Measurements from ENCODE around the gene BTN3A1.
"Not testable (repeated sequence)": the region's sequence is repeated elsewhere in the genome, so short reads cannot be mapped to it uniquely, and the experiment has no call there.

BTN3A1 gene

GRCh38 chr6:26412954-26413353 lies 10.9 kb downstream of the BTN3A1 start:
- DNase-seq (ENCODE audit: low spot score) (no peak), FAIRE-seq (no peak)

- no peak for FAIRE-seq
- no peak for DNase-seq (ENCODE audit: low spot score)
Measured at GRCh38 chr6:26414281-26414680, 12.2 kb downstream of the BTN3A1 start.

DNA sequence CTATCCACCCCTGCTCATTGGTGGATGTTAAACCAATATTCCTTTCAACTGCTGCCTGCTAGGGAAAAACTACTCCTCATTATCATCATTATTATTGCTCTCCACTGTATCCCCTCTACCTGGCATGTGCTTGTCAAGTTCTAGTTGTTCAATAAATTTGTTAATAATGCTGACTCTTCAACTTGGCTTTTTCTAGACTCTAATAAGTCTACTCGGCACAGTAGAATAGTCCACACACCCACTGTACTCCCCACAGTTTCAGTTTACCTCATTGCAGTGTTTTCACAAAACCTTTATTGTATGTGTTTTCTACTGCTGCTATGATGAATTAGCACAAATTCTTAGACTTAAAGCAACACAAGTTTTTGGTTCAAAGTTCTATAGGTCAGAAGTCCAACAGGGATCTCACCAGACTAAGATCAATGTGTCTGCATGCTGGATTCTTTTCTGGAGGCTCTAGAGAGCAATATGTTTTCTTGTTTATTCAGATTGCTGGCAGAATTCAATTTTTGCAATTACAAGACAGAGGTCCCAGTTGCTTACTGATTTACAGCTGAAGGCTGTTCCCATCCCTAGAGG lies 13.1 kb downstream of the BTN3A1 start:
- no peak for FAIRE-seq
- DNase-seq (ENCODE audit: low spot score): no peak

DNA sequence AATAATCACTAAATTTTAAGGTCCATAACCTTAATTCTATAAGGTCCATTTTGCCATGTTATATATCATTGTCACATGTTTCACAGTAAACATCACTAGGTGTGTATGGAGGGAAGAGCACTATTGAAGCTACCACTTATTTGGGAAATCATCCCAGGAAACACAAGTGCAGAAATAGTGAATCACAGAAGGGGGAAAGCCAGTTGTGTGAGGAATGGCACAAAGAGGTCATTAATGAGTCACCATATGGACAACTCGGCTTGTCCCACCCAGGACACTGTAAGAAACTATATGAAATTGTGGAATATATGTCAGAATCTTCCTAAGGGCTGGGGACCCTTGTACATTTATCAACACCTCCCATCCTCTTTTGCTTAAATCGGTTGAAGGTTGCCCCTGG lies 13.7 kb downstream of the BTN3A1 start:
- no peak for DNase-seq (ENCODE audit: low spot score)
- FAIRE-seq: no peak

- FAIRE-seq (no peak), DNase-seq (ENCODE audit: low spot score) (no peak)
Measured at GRCh38 chr6:26416288-26416687, 14.2 kb downstream of the BTN3A1 start.

GRCh38 chr6:26418077-26418476 lies 16.0 kb downstream of the BTN3A1 start:
- not testable (repeated sequence) for DNase-seq (ENCODE audit: low spot score); FAIRE-seq

DNA sequence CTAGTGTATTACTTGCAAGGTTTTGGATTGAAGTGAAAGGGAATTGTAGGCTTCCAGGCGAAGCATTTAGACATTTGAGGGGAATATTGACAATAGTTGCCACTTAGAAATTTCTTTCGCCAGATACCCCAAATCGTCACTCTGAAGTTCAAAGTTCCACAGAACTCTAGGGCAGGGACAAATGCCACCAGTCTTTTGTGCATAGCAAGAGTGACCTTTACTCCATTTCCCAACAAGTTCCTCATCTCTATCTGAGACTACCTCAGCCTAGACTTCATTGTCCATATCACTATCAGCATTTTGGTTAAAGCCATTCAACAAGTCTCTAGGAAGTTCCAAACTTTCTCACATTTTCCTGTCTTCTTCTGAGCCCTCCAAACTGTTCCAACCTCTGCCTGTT lies 16.7 kb downstream of the BTN3A1 start:
- FAIRE-seq; DNase-seq (ENCODE audit: low spot score): not testable (repeated sequence)

DNA sequence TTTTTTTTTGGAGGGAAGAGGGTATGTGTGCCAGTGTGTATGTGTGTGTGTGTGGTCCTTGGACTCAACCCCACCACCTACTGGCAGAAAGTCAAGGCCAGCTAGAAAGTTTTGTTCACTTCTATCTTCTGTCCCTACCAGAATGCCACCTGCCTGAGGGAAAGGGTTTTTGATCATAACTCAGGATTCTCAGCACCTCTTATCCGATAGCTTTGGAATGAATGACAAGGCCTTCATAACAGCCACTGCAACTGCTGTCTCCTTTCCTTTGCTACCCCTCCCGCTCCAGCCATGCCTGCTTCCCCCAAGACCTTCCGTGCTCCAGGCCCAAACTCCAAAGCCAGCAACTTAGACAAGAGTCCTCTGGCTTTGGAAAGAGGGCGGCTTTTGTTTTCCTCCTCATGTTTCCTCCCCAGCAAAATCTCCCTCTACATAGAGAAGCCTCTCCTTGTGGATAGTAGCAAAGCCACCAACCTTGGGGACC lies 18.7 kb downstream of the BTN3A1 start:
- peak; percentile 5 for DNase-seq (ENCODE audit: low spot score)
- FAIRE-seq: no peak

- DNase-seq (ENCODE audit: low spot score): peak; percentile 79
- peak; percentile 88 for FAIRE-seq
Measured at GRCh38 chr6:26421259-26422144, 19.4 kb downstream of the BTN3A1 start.

- FAIRE-seq (no peak), DNase-seq (ENCODE audit: low spot score) (no peak)
Measured at GRCh38 chr6:26422329-26422728, 20.3 kb downstream of the BTN3A1 start.

GRCh38 chr6:26426691-26427450 lies 24.8 kb downstream of the BTN3A1 start:
- peak; percentile 34 for DNase-seq (ENCODE audit: low spot score)
- FAIRE-seq: no peak

DNA sequence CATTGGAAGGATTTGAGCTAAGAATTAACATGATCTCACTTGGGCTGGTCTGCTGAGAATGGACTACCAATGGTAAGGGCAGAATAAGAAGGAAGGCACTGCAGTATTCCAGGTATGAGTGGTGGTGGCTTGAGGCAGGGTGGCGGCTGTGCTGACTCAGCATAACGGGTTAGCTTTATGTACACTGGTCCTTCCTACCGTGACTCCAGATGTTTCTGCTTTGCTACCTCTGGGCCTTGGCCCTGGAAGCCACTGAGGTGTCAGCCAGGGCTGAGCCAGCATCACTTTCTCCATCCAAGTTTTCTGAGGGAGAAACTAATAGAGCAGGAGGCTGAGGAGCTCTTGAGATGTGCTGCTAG lies 25.4 kb downstream of the BTN3A1 start:
- FAIRE-seq: no peak
- DNase-seq (ENCODE audit: low spot score): no peak

GRCh38 chr6:26428206-26428605 lies 26.1 kb downstream of the BTN3A1 start:
- FAIRE-seq (no peak), DNase-seq (ENCODE audit: low spot score) (no peak)

GRCh38 chr6:26430787-26431186 lies 28.7 kb downstream of the BTN3A1 start:
- FAIRE-seq (no peak), DNase-seq (ENCODE audit: low spot score) (no peak)

DNA sequence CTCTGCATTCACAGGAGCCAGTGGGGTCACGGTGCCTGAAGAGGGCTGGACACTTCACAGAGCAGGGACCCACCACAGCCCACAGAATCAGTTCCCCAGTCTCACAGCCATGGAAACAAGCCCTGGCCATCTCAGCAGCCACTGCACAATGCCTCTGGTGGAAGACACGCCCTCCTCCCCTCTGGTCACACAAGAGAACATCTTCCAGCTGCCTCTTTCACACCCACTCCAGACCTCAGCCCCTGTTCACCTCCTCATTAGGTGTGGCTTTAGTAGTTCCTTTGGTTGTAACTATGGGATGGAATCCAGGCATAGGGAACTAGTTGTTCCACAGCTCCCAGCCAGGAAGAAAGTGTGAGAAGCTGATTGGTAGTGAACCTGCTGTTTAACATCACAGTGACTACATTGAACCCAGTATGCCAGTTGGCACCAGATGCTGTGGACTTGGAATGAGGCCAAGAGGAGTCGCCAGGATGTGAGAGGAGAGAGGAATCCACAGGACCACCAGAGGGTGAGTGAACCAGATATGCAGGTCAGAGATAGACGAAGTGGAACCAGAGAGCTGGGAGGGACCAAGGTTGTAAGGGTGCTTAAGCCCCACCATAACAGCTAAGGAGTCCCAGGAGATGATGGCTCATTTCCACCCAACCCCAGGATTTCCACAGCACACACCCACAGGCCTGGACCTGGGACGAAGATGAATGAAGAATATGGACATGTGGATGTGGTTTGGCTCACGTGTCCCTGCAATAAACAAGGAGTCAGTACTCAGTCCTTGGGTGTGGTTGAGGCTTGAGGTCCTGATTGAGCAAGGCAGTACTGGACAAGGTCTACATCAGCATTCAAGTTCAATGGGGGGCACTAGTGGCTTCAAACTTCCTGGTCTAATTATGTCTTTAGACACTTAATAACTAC lies 29.4 kb downstream of the BTN3A1 start:
- no peak for DNase-seq (ENCODE audit: low spot score)
- FAIRE-seq: no peak

- FAIRE-seq (no peak), DNase-seq (ENCODE audit: low spot score) (no peak)
Measured at GRCh38 chr6:26432627-26433201, 30.6 kb downstream of the BTN3A1 start.

DNA sequence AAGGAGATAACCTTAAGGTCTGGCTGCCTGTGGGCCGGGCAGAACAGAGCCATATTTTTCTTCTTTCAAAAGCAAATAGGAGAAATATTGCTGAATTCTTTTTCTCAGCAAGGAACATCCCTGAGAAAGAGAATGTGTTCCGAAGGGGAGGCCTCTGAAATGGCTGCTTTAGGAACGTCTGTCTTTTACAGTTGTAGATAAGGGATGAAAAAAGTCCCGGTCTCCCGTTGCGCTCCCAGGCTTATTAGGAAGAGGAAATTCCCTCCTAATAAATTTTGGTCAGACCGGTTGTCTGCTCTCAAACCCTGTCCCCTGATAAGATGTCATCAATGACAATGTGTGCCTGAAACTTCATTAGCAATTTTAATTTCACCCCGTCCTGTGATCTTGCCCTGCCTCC lies 31.6 kb downstream of the BTN3A1 start:
- not testable (repeated sequence) for DNase-seq (ENCODE audit: low spot score); FAIRE-seq

DNA sequence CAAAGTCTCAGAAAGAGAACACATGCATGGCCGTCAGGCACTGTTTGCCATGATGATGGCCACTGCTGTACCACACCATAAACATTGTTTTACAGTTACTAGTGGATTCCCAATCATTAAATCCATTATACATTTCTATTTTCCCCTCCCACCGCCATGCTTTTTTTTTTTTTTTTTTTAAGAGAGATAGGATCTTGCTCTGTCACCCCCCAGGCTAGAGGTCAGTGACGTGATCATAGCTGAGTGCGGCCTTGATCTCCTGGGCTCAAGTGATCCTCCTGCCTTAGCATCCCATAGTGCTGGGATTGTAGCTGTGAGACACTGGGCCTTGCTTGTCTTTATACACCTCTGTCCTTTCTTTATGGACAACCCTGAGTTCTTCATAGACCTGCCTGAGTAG lies 33.9 kb downstream of the BTN3A1 start:
- FAIRE-seq (no peak), DNase-seq (ENCODE audit: low spot score) (no peak)

GRCh38 chr6:26437550-26437949 lies 35.5 kb downstream of the BTN3A1 start:
- DNase-seq (ENCODE audit: low spot score) (no peak), FAIRE-seq (no peak)

- FAIRE-seq (no peak), DNase-seq (ENCODE audit: low spot score) (no peak)
Measured at GRCh38 chr6:26438000-26438399, 35.9 kb downstream of the BTN3A1 start.
